Mesendoderm (in vitro differentiated cells): ENCODE data around the gene PRKAG2.

ENCODE experiments used
- DNase-seq: peaks from one replicate; pipeline ENCODE4 v3.0.0; 2013
- H2AK5ac ChIP-seq: 2 replicates; pipeline ENCODE4 v1.6.1; 2013; ENCODE audit warnings: low read length, inconsistent platforms
- H2BK120ac ChIP-seq: 2 replicates; pipeline ENCODE4 v1.6.1; 2013; ENCODE audit warnings: low read depth, mild to moderate bottlenecking, low read length, moderate library complexity, mixed read lengths
- H2BK15ac ChIP-seq: replicated peaks from 2 replicates; pipeline ENCODE4 v1.6.1; 2013; ENCODE audit warnings: low read depth, mild to moderate bottlenecking, moderate library complexity
- H2BK5ac ChIP-seq: 2 replicates; pipeline ENCODE4 v1.6.1; 2013; ENCODE audit warnings: low read length, inconsistent platforms
- H3K18ac ChIP-seq: 2 replicates; pipeline ENCODE4 v1.6.1; 2013; ENCODE audit warnings: mild to moderate bottlenecking, low read length, mixed read lengths
- H3K23ac ChIP-seq: one replicate; pipeline ENCODE4 v1.6.1; 2013; ENCODE audit warnings: low read length
- H3K27ac ChIP-seq: 2 replicates; pipeline ENCODE4 v1.5.1; 2013; ENCODE audit warnings: low read depth, mild to moderate bottlenecking, inconsistent platforms, low read length, moderate library complexity
- H3K27me3 ChIP-seq: 2 replicates; pipeline ENCODE4 v1.6.1; 2013; ENCODE audit warnings: low read length, control low read depth, mild to moderate bottlenecking, inconsistent platforms; ENCODE audit not compliant: insufficient read depth, poor library complexity
- H3K36me3 ChIP-seq: 2 replicates; pipeline ENCODE4 v1.6.1; 2013; ENCODE audit warnings: low read length, inconsistent platforms; ENCODE audit not compliant: control insufficient read depth, insufficient read depth
- H3K4ac ChIP-seq: one replicate; pipeline ENCODE4 v1.6.1; 2013; ENCODE audit warnings: low read depth, mild to moderate bottlenecking, low read length, moderate library complexity
- H3K4me1 ChIP-seq: 2 replicates; pipeline ENCODE4 v1.6.1; 2013; ENCODE audit warnings: low read depth, low read length, inconsistent platforms; ENCODE audit not compliant: control insufficient read depth
- H3K4me2 ChIP-seq: 2 replicates; pipeline ENCODE4 v1.6.1; 2013; ENCODE audit warnings: low read length
- H3K4me3 ChIP-seq: 2 replicates; pipeline ENCODE4 v1.5.1; 2013; ENCODE audit warnings: mild to moderate bottlenecking, low read length
- H3K56ac ChIP-seq: one replicate; pipeline ENCODE4 v1.6.1; 2013; ENCODE audit warnings: low read length
- H3K79me1 ChIP-seq: 2 replicates; pipeline ENCODE4 v1.6.1; 2013; ENCODE audit warnings: low read length, inconsistent platforms
- H3K79me2 ChIP-seq: 2 replicates; pipeline ENCODE4 v1.6.1; 2013; ENCODE audit warnings: mild to moderate bottlenecking, low read length; ENCODE audit not compliant: control insufficient read depth, insufficient read depth
- H3K9ac ChIP-seq: 2 replicates; pipeline ENCODE4 v1.6.1; 2013; ENCODE audit warnings: low read length, inconsistent platforms
- H4K5ac ChIP-seq: one replicate; pipeline ENCODE4 v1.6.1; 2013; ENCODE audit warnings: low read length
- H4K8ac ChIP-seq: one replicate; pipeline ENCODE4 v1.6.1; 2013; ENCODE audit warnings: low read depth, mild to moderate bottlenecking, control low read depth, low read length, moderate library complexity
- WGBS: extraction: QIAGEN DNeasy Blood & Tissue Kit; methylation state at CpG from one replicate; pipeline ENCODE4 v1.1.7; 2013; ENCODE audit warnings: low lambda C conversion rate, missing lambda C conversion rate; ENCODE audit not compliant: insufficient coverage; ENCODE audit errors: extremely low coverage; 5-methylcytosine and 5-hydroxymethylcytosine counted together

Gene PRKAG2

GRCh38 chr7:151802469-151802846, 74.5 kb downstream of the PRKAG2 start:
- Histone ChIP-seq H4K5ac (no peak overlapping the region), H3K79me2 (no peaks in the 10 kb centered on the region), H3K4me3 (no peak overlapping the region), H2AK5ac (no peak overlapping the region), H3K18ac (no peak overlapping the region), H2BK5ac (no peak overlapping the region), H3K23ac (no peak overlapping the region), H2BK15ac (no peak overlapping the region), H3K4me2 (no peak overlapping the region), H3K4me1 (no peaks in the 10 kb centered on the region), H3K9ac (no peak overlapping the region), H4K8ac (no peak overlapping the region), H3K27ac (no peak overlapping the region), H2BK120ac (no peak overlapping the region), H3K27me3 (no peaks in the 10 kb centered on the region), H3K4ac (no peak overlapping the region), H3K79me1 (no peaks in the 10 kb centered on the region), H3K36me3 (no peaks in the 10 kb centered on the region), H3K56ac (no peak overlapping the region)
- DNase-seq, result no peak
- no CpG with 5 or more reads among the region's 5 CpGs for WGBS

- no peak overlapping the region for H3K4ac ChIP-seq
- H3K27ac ChIP-seq, result no peak overlapping the region
- no peak overlapping the region for H3K4me2 ChIP-seq
- H3K23ac ChIP-seq, result no peak overlapping the region
- H2AK5ac ChIP-seq, result no peak overlapping the region
- no CpG with 5 or more reads among the region's 15 CpGs for WGBS
- no peak overlapping the region for H2BK5ac ChIP-seq
- no peak overlapping the region for H3K4me3 ChIP-seq
- no peaks in the 10 kb centered on the region for H3K36me3 ChIP-seq
- H3K27me3 ChIP-seq, result no peaks in the 10 kb centered on the region
- no peaks in the 10 kb centered on the region for H3K79me2 ChIP-seq
- H2BK15ac ChIP-seq, result no peak overlapping the region
- no peak overlapping the region for H3K9ac ChIP-seq
- H3K56ac ChIP-seq, result peak overlapping the region; percentile 34
- H3K4me1 ChIP-seq, result no peaks in the 10 kb centered on the region
- no peak for DNase-seq
- H2BK120ac ChIP-seq, result no peak overlapping the region
- H4K5ac ChIP-seq, result no peak overlapping the region
- H3K79me1 ChIP-seq, result no peaks in the 10 kb centered on the region
- H4K8ac ChIP-seq, result no peak overlapping the region
- no peak overlapping the region for H3K18ac ChIP-seq
Measured at GRCh38 chr7:151801782-151802468, 75.0 kb downstream of the PRKAG2 start.

GRCh38 chr7:151801291-151801690, 75.6 kb downstream of the PRKAG2 start:
- Histone ChIP-seq H3K4me2 (no peak overlapping the region), H3K27me3 (no peaks in the 10 kb centered on the region), H3K27ac (no peak overlapping the region), H3K4me3 (no peak overlapping the region), H2AK5ac (no peak overlapping the region), H3K56ac (no peak overlapping the region), H3K9ac (no peak overlapping the region), H2BK15ac (no peak overlapping the region), H2BK5ac (no peak overlapping the region), H3K23ac (no peak overlapping the region), H3K79me2 (no peaks in the 10 kb centered on the region), H3K36me3 (no peaks in the 10 kb centered on the region), H3K79me1 (no peaks in the 10 kb centered on the region), H4K5ac (no peak overlapping the region), H3K4me1 (no peaks in the 10 kb centered on the region), H2BK120ac (no peak overlapping the region), H3K4ac (no peak overlapping the region), H3K18ac (no peak overlapping the region), H4K8ac (no peak overlapping the region)
- no CpG with 5 or more reads among the region's 5 CpGs for WGBS
- DNase-seq, result no peak

GRCh38 chr7:151800861-151801260, 76.1 kb downstream of the PRKAG2 start:
- no peak overlapping the region for H3K18ac ChIP-seq
- H3K79me1 ChIP-seq, result no peaks in the 10 kb centered on the region
- no peaks in the 10 kb centered on the region for H3K36me3 ChIP-seq
- no peak overlapping the region for H4K5ac ChIP-seq
- H3K27me3 ChIP-seq, result no peaks in the 10 kb centered on the region
- no peak overlapping the region for H2BK120ac ChIP-seq
- no peak overlapping the region for H3K27ac ChIP-seq
- no peak overlapping the region for H3K4ac ChIP-seq
- no peak overlapping the region for H3K4me3 ChIP-seq
- H3K4me2 ChIP-seq, result no peak overlapping the region
- no peak overlapping the region for H4K8ac ChIP-seq
- H3K4me1 ChIP-seq, result no peaks in the 10 kb centered on the region
- no peak overlapping the region for H3K23ac ChIP-seq
- H2AK5ac ChIP-seq, result no peak overlapping the region
- no peak overlapping the region for H2BK5ac ChIP-seq
- DNase-seq, result no peak
- no CpG with 5 or more reads among the region's 4 CpGs for WGBS
- H3K9ac ChIP-seq, result no peak overlapping the region
- H3K79me2 ChIP-seq, result no peaks in the 10 kb centered on the region
- no peak overlapping the region for H3K56ac ChIP-seq
- H2BK15ac ChIP-seq, result no peak overlapping the region

GRCh38 chr7:151800391-151800790, 76.5 kb downstream of the PRKAG2 start:
- Histone ChIP-seq H2BK15ac (no peak overlapping the region), H3K79me2 (no peaks in the 10 kb centered on the region), H3K27me3 (no peaks in the 10 kb centered on the region), H3K23ac (no peak overlapping the region), H4K5ac (no peak overlapping the region), H3K18ac (no peak overlapping the region), H2BK120ac (no peak overlapping the region), H2AK5ac (no peak overlapping the region), H3K4me3 (no peak overlapping the region), H2BK5ac (no peak overlapping the region), H4K8ac (no peak overlapping the region), H3K79me1 (no peaks in the 10 kb centered on the region), H3K36me3 (no peaks in the 10 kb centered on the region), H3K4me1 (no peaks in the 10 kb centered on the region), H3K56ac (no peak overlapping the region), H3K4ac (no peak overlapping the region), H3K9ac (no peak overlapping the region), H3K27ac (no peak overlapping the region), H3K4me2 (no peak overlapping the region)
- no peak for DNase-seq
- WGBS, result no CpG with 5 or more reads among the region's 7 CpGs

- H3K79me1 ChIP-seq, result no peaks in the 10 kb centered on the region
- no peak overlapping the region for H3K4me3 ChIP-seq
- H4K8ac ChIP-seq, result no peak overlapping the region
- no peak overlapping the region for H4K5ac ChIP-seq
- H3K23ac ChIP-seq, result no peak overlapping the region
- no peaks in the 10 kb centered on the region for H3K79me2 ChIP-seq
- no CpG with 5 or more reads among the region's 15 CpGs for WGBS
- H3K4ac ChIP-seq, result no peak overlapping the region
- no peak overlapping the region for H2BK15ac ChIP-seq
- no peaks in the 10 kb centered on the region for H3K4me1 ChIP-seq
- H3K4me2 ChIP-seq, result no peak overlapping the region
- H3K27me3 ChIP-seq, result no peaks in the 10 kb centered on the region
- no peak overlapping the region for H3K9ac ChIP-seq
- H2AK5ac ChIP-seq, result no peak overlapping the region
- H3K27ac ChIP-seq, result no peak overlapping the region
- no peak overlapping the region for H2BK120ac ChIP-seq
- H3K18ac ChIP-seq, result no peak overlapping the region
- H3K36me3 ChIP-seq, result no peaks in the 10 kb centered on the region
- no peak overlapping the region for H3K56ac ChIP-seq
- H2BK5ac ChIP-seq, result no peak overlapping the region
- no peak for DNase-seq
Measured at GRCh38 chr7:151799506-151799905, 77.4 kb downstream of the PRKAG2 start.
